GM21786 (cell line): ENCODE data around the gene RPL11.
"Not testable (repeated sequence)": the region's sequence is repeated elsewhere in the genome, so short reads cannot be mapped to it uniquely, and the experiment has no call there.

Experiments
- ATAC-seq: cut with Tn5 transposase; IDR thresholded peaks from one replicate; pipeline ENCODE4 v1.9.1; 2021; ENCODE audit not compliant: unreplicated experiment

RPL11 gene

GRCh38 chr1:23684415-23684814 is 7.2 kb upstream of the RPL11 start:
- ATAC-seq, result no peak

GRCh38 chr1:23685197-23685596 is 6.4 kb upstream of the RPL11 start:
- not testable (repeated sequence) for ATAC-seq

GRCh38 chr1:23687680-23688079 is 3.9 kb upstream of the RPL11 start:
- not testable (repeated sequence) for ATAC-seq

GRCh38 chr1:23688281-23688680 is 3.3 kb upstream of the RPL11 start:
- not testable (repeated sequence) for ATAC-seq

GRCh38 chr1:23692308-23692871 is 784 bp downstream of the RPL11 start:
- no peak for ATAC-seq

GRCh38 chr1:23693599-23693998 is 2.0 kb downstream of the RPL11 start:
- no peak for ATAC-seq

- no peak for ATAC-seq
Measured at GRCh38 chr1:23694371-23694770, 2.8 kb downstream of the RPL11 start.

- no peak for ATAC-seq
Measured at GRCh38 chr1:23695667-23696066, 4.1 kb downstream of the RPL11 start.

- no peak for ATAC-seq
Measured at GRCh38 chr1:23696335-23696989, 4.9 kb downstream of the RPL11 start.

- no peak for ATAC-seq
Measured at GRCh38 chr1:23698466-23698865, 6.9 kb downstream of the RPL11 start.

- no peak for ATAC-seq
Measured at GRCh38 chr1:23699280-23700179, 7.9 kb downstream of the RPL11 start.

GRCh38 chr1:23701310-23701709 is 9.7 kb downstream of the RPL11 start:
- no peak for ATAC-seq

- no peak for ATAC-seq
Measured at GRCh38 chr1:23701996-23702395, 10.4 kb downstream of the RPL11 start.

- no peak for ATAC-seq
Measured at GRCh38 chr1:23704834-23705495, 13.4 kb downstream of the RPL11 start.

- ATAC-seq, result no peak
Measured at GRCh38 chr1:23709229-23709628, 17.6 kb downstream of the RPL11 start.

- no peak for ATAC-seq
Measured at GRCh38 chr1:23718482-23718881, 26.9 kb downstream of the RPL11 start.

GRCh38 chr1:23719162-23719820 is 27.7 kb downstream of the RPL11 start:
- ATAC-seq, result no peak

- ATAC-seq, result peak; percentile 65
Measured at GRCh38 chr1:23720256-23720995, 28.8 kb downstream of the RPL11 start.

- ATAC-seq, result no peak
Measured at GRCh38 chr1:23722652-23723051, 31.0 kb downstream of the RPL11 start.

- no peak for ATAC-seq
Measured at GRCh38 chr1:23726686-23727085, 35.1 kb downstream of the RPL11 start.
